HG03521 (cell line): Measurements from ENCODE around the gene SCAMP5.

Experiments
- ATAC-seq: cut with Tn5 transposase; IDR thresholded peaks from one replicate; pipeline ENCODE4 v1.9.1; 2021; ENCODE audit warnings: mild to moderate bottlenecking, moderate library complexity; ENCODE audit not compliant: unreplicated experiment

Gene SCAMP5

GRCh38 chr15:75043509-75044257 is 48.3 kb downstream of the SCAMP5 start:
- peak; percentile 23 for ATAC-seq

GRCh38 chr15:75044258-75044878 is 49.0 kb downstream of the SCAMP5 start:
- ATAC-seq, result no peak

- no peak for ATAC-seq
Observed at GRCh38 chr15:75045332-75046015, 50.1 kb downstream of the SCAMP5 start.

GRCh38 chr15:75048394-75048793 is 53.0 kb downstream of the SCAMP5 start:
- no peak for ATAC-seq

GRCh38 chr15:75049392-75049791 is 54.0 kb downstream of the SCAMP5 start:
- ATAC-seq, result no peak

GRCh38 chr15:75050283-75050682 is 54.9 kb downstream of the SCAMP5 start:
- no peak for ATAC-seq

GRCh38 chr15:75051191-75051608 is 55.8 kb downstream of the SCAMP5 start:
- ATAC-seq, result no peak

- no peak for ATAC-seq
Observed at GRCh38 chr15:75051711-75052110, 56.3 kb downstream of the SCAMP5 start.

- no peak for ATAC-seq
Observed at GRCh38 chr15:75052972-75053747, 57.8 kb downstream of the SCAMP5 start.

- ATAC-seq, result no peak
Observed at GRCh38 chr15:75053748-75054125, 58.4 kb downstream of the SCAMP5 start.

GRCh38 chr15:75054172-75054897 is 59.0 kb downstream of the SCAMP5 start:
- no peak for ATAC-seq

GRCh38 chr15:75056036-75056435 is 60.7 kb downstream of the SCAMP5 start:
- ATAC-seq, result no peak

- no peak for ATAC-seq
Observed at GRCh38 chr15:75058127-75058905, 63.0 kb downstream of the SCAMP5 start.

GRCh38 chr15:75059607-75060006 is 64.2 kb downstream of the SCAMP5 start:
- no peak for ATAC-seq

GRCh38 chr15:75061272-75061671 is 65.9 kb downstream of the SCAMP5 start:
- ATAC-seq, result no peak

- ATAC-seq, result no peak
Observed at GRCh38 chr15:75062706-75063105, 67.3 kb downstream of the SCAMP5 start.

- ATAC-seq, result no peak
Observed at GRCh38 chr15:75063338-75063737, 68.0 kb downstream of the SCAMP5 start.

GRCh38 chr15:75063889-75064288 is 68.5 kb downstream of the SCAMP5 start:
- ATAC-seq, result no peak

GRCh38 chr15:75064846-75065245 is 69.5 kb downstream of the SCAMP5 start:
- ATAC-seq, result no peak

GRCh38 chr15:75065467-75065850 is 70.1 kb downstream of the SCAMP5 start:
- ATAC-seq, result no peak
